PC-3 (cell line): ENCODE measurements around the gene TRMT61A. TPM values are rescaled to one million over a fixed set of nuclear protein-coding genes. Genes with fewer than 3 reads are reported as not detected.

Source experiments
- ATAC-seq: fragments of 200-7000 bp; cut with Tn5 transposase; 2 replicates; pipeline ENCODE4 v1.9.1; 2020; ENCODE audit warnings: mild to moderate bottlenecking, moderate library complexity
- BruUV-seq: library from RNA; stranded (reverse); fragments of 400-500 nt; replicated peaks from 2 replicates; lab custom pipeline; 2021; lab: Mats Ljungman, UMichigan
- CTCF ChIA-PET: fragments of 300-600 bp; sonication (Branson Sonifier 250); formaldehyde crosslinking; loops from one replicate; lab custom pipeline; 2022; ENCODE audit warnings: antibody characterized with exemption; lab: Charles Lee
- POLR2A ChIA-PET: fragments of 300-600 bp; sonication (Branson Sonifier 250); formaldehyde crosslinking; loops from one replicate; lab custom pipeline; 2022; ENCODE audit warnings: antibody characterized with exemption; ENCODE audit not compliant: unreplicated experiment; lab: Charles Lee
- DNase-seq: peaks from one replicate; pipeline ENCODE4 v3.0.0-alpha.2; 2015
- H2AFZ ChIP-seq: fragments of 300-600 bp; sonication (generic); 2 replicates; pipeline ENCODE4 v1.6.0; 2016; ENCODE audit warnings: antibody characterized with exemption, low read length
- H3F3A ChIP-seq: fragments of 300-600 bp; sonication (generic); one replicate; pipeline ENCODE4 v1.6.0; 2017; ENCODE audit warnings: antibody characterized with exemption, low read length, control low read depth, mild to moderate bottlenecking; ENCODE audit not compliant: unreplicated experiment
- H3K27ac ChIP-seq: fragments of 300-600 bp; sonication (generic); 2 replicates; pipeline ENCODE4 v1.5.1; 2016; ENCODE audit warnings: mild to moderate bottlenecking, low read length
- H3K27me3 ChIP-seq: fragments of 300-600 bp; sonication (generic); 2 replicates; pipeline ENCODE4 v1.6.1; 2016; ENCODE audit warnings: low read length, mixed read lengths
- H3K36me3 ChIP-seq: fragments of 300-600 bp; sonication (generic); 2 replicates; pipeline ENCODE4 v1.6.1; 2016; ENCODE audit warnings: low read depth, mixed run types, low read length, mixed read lengths
- H3K4me1 ChIP-seq: fragments of 300-600 bp; sonication (generic); 2 replicates; pipeline ENCODE4 v1.5.1; 2016; ENCODE audit warnings: low read length; ENCODE audit not compliant: insufficient read depth
- H3K4me2 ChIP-seq: fragments of 300-600 bp; sonication (generic); 2 replicates; pipeline ENCODE4 v1.6.0; 2016; ENCODE audit warnings: low read length
- H3K4me3 ChIP-seq: fragments of 300-600 bp; sonication (generic); 2 replicates; pipeline ENCODE4 v1.5.1; 2016; ENCODE audit warnings: mild to moderate bottlenecking, low read length, mixed read lengths
- H3K79me2 ChIP-seq: fragments of 300-600 bp; sonication (generic); 2 replicates; pipeline ENCODE4 v1.6.1; 2017; ENCODE audit warnings: low read length, mixed read lengths
- H3K9ac ChIP-seq: fragments of 300-600 bp; sonication (generic); 2 replicates; pipeline ENCODE4 v1.6.0; 2016; ENCODE audit warnings: mild to moderate bottlenecking, low read length
- H3K9me2 ChIP-seq: fragments of 300-600 bp; sonication (generic); replicated peaks from 2 replicates; pipeline ENCODE4 v1.6.1; 2016; ENCODE audit warnings: mixed run types, low read length, mixed read lengths
- H3K9me3 ChIP-seq: fragments of 300-600 bp; sonication (generic); 2 replicates; pipeline ENCODE4 v1.6.1; 2016; ENCODE audit warnings: low read length, mixed read lengths
- H4K20me1 ChIP-seq: fragments of 300-600 bp; sonication (generic); 2 replicates; pipeline ENCODE4 v1.6.1; 2016; ENCODE audit warnings: low read length, mixed read lengths
- CTCF ChIP-seq: fragments of 300-600 bp; sonication (generic); conservative IDR thresholded peaks from 2 replicates; pipeline ENCODE4 v1.5.1; 2017; ENCODE audit warnings: antibody characterized with exemption, low read depth, mild to moderate bottlenecking, low read length
- EZH2 ChIP-seq: fragments of 300-600 bp; sonication (generic); IDR thresholded peaks from one replicate; pipeline ENCODE4 v1.6.1; 2017; ENCODE audit warnings: antibody characterized with exemption, mild to moderate bottlenecking, low read length; ENCODE audit not compliant: unreplicated experiment
- EZH2phosphoT487 ChIP-seq: fragments of 300-600 bp; sonication (generic); IDR thresholded peaks from 2 replicates; pipeline ENCODE4 v1.6.1; 2018; ENCODE audit warnings: mild to moderate bottlenecking, antibody characterized with exemption, low read length, borderline replicate concordance
- intact Hi-C: fragments of 100-400 bp; cut with micrococcal nuclease; formaldehyde crosslinking; loops from 2 replicates; pipeline ENCODE4 v1.9.0; 2023
- total RNA-seq: library from RNA; depleted of rRNA; stranded (reverse); fragments of >200 nt; gene quantifications from 2 replicates; pipeline ENCODE4 v1.2.3, GENCODE V29; 2014

The TRMT61A gene
- total RNA-seq, 1 experiment from 2014 or later = 51.2 TPM

GRCh38 chr14:103558071-103558882 lies 29.3 kb downstream of the TRMT61A start:
- peaks cover 21% of the 10 kb centered on the region for H3K36me3 ChIP-seq
- POLR2A ChIA-PET = interaction anchor here (0.6 kb wide), 1 partner anchor 141 kb away, joined by 3 read pairs; no protein-coding TSS in a partner anchor

GRCh38 chr14:103559766-103560165 lies 30.8 kb downstream of the TRMT61A start:
- no peak overlapping the region for H3K9ac ChIP-seq
- H3K4me1 ChIP-seq = peaks cover 41% of the 10 kb centered on the region
- H3K36me3 ChIP-seq = peaks cover 21% of the 10 kb centered on the region
- H3K4me2 ChIP-seq = peak overlapping the region; percentile 92
- H3K9me2 ChIP-seq = no peaks in the 10 kb centered on the region
- no peak overlapping the region for H3K27ac ChIP-seq
- no TSS peak for BruUV-seq
- peak overlapping the region; percentile 6; the same call in 1 of the 2 replicates for H3K4me3 ChIP-seq
- intact Hi-C loops = no loop called here
- H3K79me2 ChIP-seq = peaks cover 88% of the 10 kb centered on the region
- no peak for ATAC-seq
- CTCF ChIA-PET = interaction anchor here (0.5 to 1.0 kb wide), 2 partner anchors 19 to 86 kb away, joined by 3 to 4 read pairs; no protein-coding TSS in a partner anchor
- POLR2A ChIA-PET = interaction anchor here (0.7 kb wide), 1 partner anchor 373 kb away, joined by 3 read pairs; no protein-coding TSS in a partner anchor
- peaks cover 42% of the 10 kb centered on the region for H4K20me1 ChIP-seq
- H3K9me3 ChIP-seq = no peaks in the 10 kb centered on the region
- TF ChIP-seq CTCF (no peak), EZH2 (no peak), EZH2phosphoT487 (no peak)
- H3K27me3 ChIP-seq = no peaks in the 10 kb centered on the region
- no peak for DNase-seq
- H3F3A ChIP-seq = no peaks in the 10 kb centered on the region
- H2AFZ ChIP-seq = no peak overlapping the region

More at GRCh38 chr14:103558071-103558882, 29.3 kb downstream of the TRMT61A start:
- ATAC-seq = peak; percentile 74
- no peaks in the 10 kb centered on the region for H3K27me3 ChIP-seq
- H3F3A ChIP-seq = no peaks in the 10 kb centered on the region
- H3K79me2 ChIP-seq = peaks cover 73% of the 10 kb centered on the region
- H4K20me1 ChIP-seq = peaks cover 42% of the 10 kb centered on the region
- peaks cover 34% of the 10 kb centered on the region for H3K4me1 ChIP-seq
- peak overlapping the region; percentile 37 for H3K4me2 ChIP-seq
- no peaks in the 10 kb centered on the region for H3K9me2 ChIP-seq
- no peaks in the 10 kb centered on the region for H3K9me3 ChIP-seq
- no peak overlapping the region for H3K9ac ChIP-seq
- BruUV-seq = no TSS peak
- no peak overlapping the region for H2AFZ ChIP-seq
- intact Hi-C loops = no loop called here
- DNase-seq = peak; percentile 80
- CTCF ChIA-PET = interaction anchor here (0.5 to 1.3 kb wide), 4 partner anchors 11 to 101 kb away, joined by 3 to 4 read pairs (median 3); no protein-coding TSS in a partner anchor
- TF ChIP-seq EZH2 = no peak
- TF ChIP-seq EZH2phosphoT487 = no peak
- TF ChIP-seq CTCF = no peak
- H3K4me3 ChIP-seq = peak overlapping the region; percentile 6; the same call in 1 of the 2 replicates
- H3K27ac ChIP-seq = peak overlapping the region; percentile 7
